Sigmoid colon (tissue), 7 donors: ENCODE results near the gene SMAD3. TPM values are rescaled to one million over a fixed set of nuclear protein-coding genes. Genes with fewer than 3 reads are reported as not detected.
A peak's percentile ranks its signal among the peaks of the same experiment; 100 is the strongest.
"Not testable (repeated sequence)": the region's sequence is repeated elsewhere in the genome, so short reads cannot be mapped to it uniquely, and the experiment has no call there.

Source experiments
- DNase-seq: peaks from one replicate; pipeline ENCODE4 v3.0.0-alpha.2; 2019
- H3K27ac ChIP-seq, 4 donors: fragments of 200-600 bp; sonication (generic); one replicate each; pipeline ENCODE4 v1.5.1; 2016 to 2019; ENCODE audit warnings: mild to moderate bottlenecking in 1 of 4
- H3K27me3 ChIP-seq, 3 donors: fragments of 200-600 bp; sonication (generic); one replicate each; pipeline ENCODE4 v1.5.1; 2019; ENCODE audit warnings: mild to moderate bottlenecking in 1 of 3
- H3K36me3 ChIP-seq, 4 donors: fragments of 200-600 bp; sonication (generic); one replicate each; pipeline ENCODE4 v1.5.1; 2016 to 2019
- H3K4me1 ChIP-seq, 4 donors: fragments of 200-600 bp; sonication (generic); one replicate each; pipeline ENCODE4 v1.5.1; 2017 to 2019
- H3K4me3 ChIP-seq, 4 donors: fragments of 200-600 bp; sonication (generic); one replicate each; pipeline ENCODE4 v1.5.1; 2017 to 2019; ENCODE audit warnings: mild to moderate bottlenecking in 2 of 4, moderate library complexity in 1 of 4
- H3K9me3 ChIP-seq, 4 donors: fragments of 200-600 bp in 3 of 4; sonication (generic) in 3 of 4; one replicate each; pipeline versions ENCODE4 v1.5.1 to v1.6.1; 2013 to 2019
- CTCF ChIP-seq, 4 experiments: fragments of 450-650 bp in 3 of 4; fragments of 200-600 bp in 1 of 4; IDR thresholded peaks; one replicate each; pipeline ENCODE4 v1.5.1; 2016 to 2019; ENCODE audit warnings: antibody characterized with exemption in 4 of 4, mild to moderate bottlenecking in 3 of 4, moderate library complexity in 2 of 4
- EP300 ChIP-seq, 4 donors: sonication (generic); formaldehyde crosslinking; IDR thresholded peaks; one replicate each; pipeline ENCODE4 v1.6.1; 2017; ENCODE audit warnings: antibody characterized with exemption in 4 of 4
- POLR2A ChIP-seq, 2 donors: fragments of 450-650 bp; IDR thresholded peaks; one replicate each; pipeline ENCODE4 v1.6.1; 2016; ENCODE audit warnings: antibody characterized with exemption in 2 of 2, mild to moderate bottlenecking in 2 of 2, moderate library complexity in 2 of 2
- POLR2AphosphoS5 ChIP-seq, 4 donors: sonication (generic); formaldehyde crosslinking; IDR thresholded peaks; one replicate each; pipeline ENCODE4 v1.6.1; 2017; ENCODE audit warnings: antibody characterized with exemption in 4 of 4
- WGBS, 2 donors: extraction: QIAGEN DNeasy Blood & Tissue Kit; methylation state at CpG; one replicate each; pipeline ENCODE4 v1.1.7; 2013; 5-methylcytosine and 5-hydroxymethylcytosine counted together
- intact Hi-C: fragments of 100-400 bp; cut with DNase I; formaldehyde crosslinking; loops from one replicate; pipeline ENCODE4 v1.15.1; 2023
- polyA plus RNA-seq, 3 donors: library from polyadenylated mRNA; stranded (reverse); fragments of 200-250 nt; gene quantifications; one replicate each; pipeline ENCODE4 v1.2.3, GENCODE V29; 2013
- total RNA-seq, 4 donors: library from RNA; depleted of rRNA; stranded (reverse); fragments of >200 nt; gene quantifications; one replicate each; pipeline ENCODE4 v1.1.0, GENCODE V29; 2016
- donor health status: healthy with polysubstance abuse.
- donor health status: Bipolar disorder and iron deficiency.
- donor health status: healthy.

SMAD3 gene
- total and polyA plus RNA-seq, 7 donors = 12.5 to 28.2 (median 18.4) TPM

- H3K27ac ChIP-seq = no peak overlapping the region
- 70 to 77% methylated on average over 5 of the region's 5 CpGs for WGBS, 2 donors
- H3K4me3 ChIP-seq = no peak overlapping the region
- H3K36me3 ChIP-seq = no peaks in the 10 kb centered on the region
- H3K27me3 ChIP-seq = no peaks in the 10 kb centered on the region
- peaks cover 3 to 18% (median 15%) of the 10 kb centered on the region in 4 donors for H3K4me1 ChIP-seq
- intact Hi-C loops = loop anchor here (10.0 kb wide), 1 partner anchor 235 kb away; the partner anchor contains the start of genes AAGAB and IQCH
- no peaks in the 10 kb centered on the region for H3K9me3 ChIP-seq
- peak; percentile 42 for DNase-seq
- TF ChIP-seq POLR2AphosphoS5 (IDR thresholded peaks at IDR 0.05) (no peak), EP300 (IDR thresholded peaks at IDR 0.05) (no peak), CTCF (IDR thresholded peaks at IDR 0.05) (no peak), POLR2A (IDR thresholded peaks at IDR 0.05) (no peak)
Measured at GRCh38 chr15:67019884-67020520, 45.4 kb upstream of the SMAD3 start.

GRCh38 chr15:67020668-67021067 is 44.7 kb upstream of the SMAD3 start:
- H3K4me1 ChIP-seq = peaks cover 3 to 24% (median 22%) of the 10 kb centered on the region in 4 donors
- not testable (repeated sequence) for H3K27me3 ChIP-seq, H3K36me3 ChIP-seq, H3K9me3 ChIP-seq, H3K4me3 ChIP-seq, DNase-seq, H3K27ac ChIP-seq
- 57 to 74% methylated on average over 2 of the region's 2 CpGs for WGBS, 2 donors
- intact Hi-C loops = loop anchor here (10.0 kb wide), 1 partner anchor 234 kb away; the partner anchor contains the start of genes AAGAB and IQCH

- DNase-seq = no peak
- intact Hi-C loops = loop anchor here (10.0 kb wide), 1 partner anchor 233 kb away; the partner anchor contains the start of genes AAGAB and IQCH
- Histone ChIP-seq H3K4me1 (peaks cover 3 to 32% (median 30%) of the 10 kb centered on the region in 4 donors), H3K4me3 (no peak overlapping the region), H3K9me3 (no peaks in the 10 kb centered on the region), H3K36me3 (no peaks in the 10 kb centered on the region), H3K27me3 (no peaks in the 10 kb centered on the region), H3K27ac (no peak overlapping the region)
- no peak for TF ChIP-seq POLR2AphosphoS5 (IDR thresholded peaks at IDR 0.05)
- no peak for TF ChIP-seq CTCF (IDR thresholded peaks at IDR 0.05)
- no peak for TF ChIP-seq EP300 (IDR thresholded peaks at IDR 0.05)
- TF ChIP-seq POLR2A (IDR thresholded peaks at IDR 0.05) = no peak
Measured at GRCh38 chr15:67021455-67021854, 43.9 kb upstream of the SMAD3 start.

GRCh38 chr15:67022587-67023105 is 42.8 kb upstream of the SMAD3 start:
- Histone ChIP-seq H3K27ac (no peak overlapping the region), H3K4me3 (no peak overlapping the region), H3K36me3 (no peaks in the 10 kb centered on the region), H3K27me3 (no peaks in the 10 kb centered on the region), H3K4me1 (peaks cover 3 to 37% (median 33%) of the 10 kb centered on the region in 4 donors), H3K9me3 (no peaks in the 10 kb centered on the region)
- intact Hi-C loops = loop anchor here (10.0 kb wide), 1 partner anchor 232 kb away; the partner anchor contains the start of genes AAGAB and IQCH
- no peak for TF ChIP-seq EP300 (IDR thresholded peaks at IDR 0.05)
- no peak for TF ChIP-seq CTCF (IDR thresholded peaks at IDR 0.05)
- no peak for TF ChIP-seq POLR2A (IDR thresholded peaks at IDR 0.05)
- no peak for TF ChIP-seq POLR2AphosphoS5 (IDR thresholded peaks at IDR 0.05)
- peak; percentile 8 for DNase-seq

GRCh38 chr15:67023517-67024313 is 41.7 kb upstream of the SMAD3 start:
- WGBS, 2 donors = 93 to 94% methylated on average over 7 of the region's 7 CpGs
- Histone ChIP-seq H3K36me3 (no peaks in the 10 kb centered on the region), H3K4me1 (peaks cover 3 to 37% (median 33%) of the 10 kb centered on the region in 4 donors), H3K27ac (peak overlapping the region; percentile 63 to 82 (median 78)), H3K27me3 (no peaks in the 10 kb centered on the region), H3K9me3 (no peaks in the 10 kb centered on the region), H3K4me3 (no peak overlapping the region)
- TF ChIP-seq EP300 (IDR thresholded peaks at IDR 0.05) (no peak), POLR2AphosphoS5 (IDR thresholded peaks at IDR 0.05) (no peak), POLR2A (IDR thresholded peaks at IDR 0.05) (no peak)
- intact Hi-C loops = loop anchor here (1.0 to 10.0 kb wide), 2 partner anchors 42 to 231 kb away; partner anchors contain the start of genes AAGAB, IQCH and SMAD3
- peak; percentile 66 for DNase-seq
